Measurements from ENCODE around the gene BLTP3A.

- no peak for TF ChIP-seq POLR2A (IDR thresholded peaks at IDR 0.05; ENCODE audit: low read depth)
- no peak for TF ChIP-seq CTCF (IDR thresholded peaks at IDR 0.05)
- no peak for TF ChIP-seq EP300 (IDR thresholded peaks at IDR 0.05)
Observed at GRCh38 chr6:34795836-34796425, 4.0 kb downstream of the BLTP3A start.

Measured in esophagus muscularis mucosa (tissue), 4 donors.